ENCODE results near the gene UTS2B.

Gene UTS2B

DNA sequence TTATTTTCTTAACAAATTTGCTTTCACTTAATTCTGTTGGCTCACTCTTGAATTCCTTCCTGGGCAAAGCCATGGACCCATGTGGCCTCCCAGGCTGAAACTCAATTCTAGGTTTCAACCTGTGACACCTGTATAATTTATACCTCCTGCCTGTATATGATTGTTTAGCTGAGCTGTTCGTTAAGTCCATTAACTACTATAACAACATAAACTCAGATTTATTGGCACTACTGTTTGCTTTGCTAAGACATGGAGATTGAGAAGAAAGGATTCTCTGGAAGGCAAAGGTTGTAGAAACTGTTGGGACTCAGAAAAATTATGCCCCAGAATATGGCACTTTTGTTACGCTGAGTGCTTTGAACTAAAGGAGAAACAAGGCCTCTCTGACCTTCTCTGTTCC lies 27.9 kb downstream of the UTS2B start:
- no peak for TF ChIP-seq JUND (IDR thresholded peaks at IDR 0.05; ENCODE audit: low read depth)

GRCh38 chr3:191301782-191302411 lies 28.4 kb downstream of the UTS2B start:
- DNase-seq (ENCODE audit: low read depth in 1 of 2, low spot score in 1 of 2), result no peak
- in situ Hi-C loops (cut with HindIII; ENCODE audit: low pct_unique_long_range_greater_than_20kb, low sequenced_read_pairs), result no loop called here
- TF ChIP-seq JUND (IDR thresholded peaks at IDR 0.05; ENCODE audit: low read depth), result no peak

More for the DNA sequence above, 27.9 kb downstream of the UTS2B start:
- in situ Hi-C loops (cut with HindIII; ENCODE audit: low pct_unique_long_range_greater_than_20kb, low sequenced_read_pairs), result no loop called here
- DNase-seq (ENCODE audit: low read depth in 1 of 2, low spot score in 1 of 2), result no peak

- TF ChIP-seq JUND (IDR thresholded peaks at IDR 0.05; ENCODE audit: low read depth), result no peak
- in situ Hi-C loops (cut with HindIII; ENCODE audit: low pct_unique_long_range_greater_than_20kb, low sequenced_read_pairs), result no loop called here
- DNase-seq (ENCODE audit: low read depth in 1 of 2, low spot score in 1 of 2), result no peak
Measured at GRCh38 chr3:191301017-191301416, 29.3 kb downstream of the UTS2B start.

DNA sequence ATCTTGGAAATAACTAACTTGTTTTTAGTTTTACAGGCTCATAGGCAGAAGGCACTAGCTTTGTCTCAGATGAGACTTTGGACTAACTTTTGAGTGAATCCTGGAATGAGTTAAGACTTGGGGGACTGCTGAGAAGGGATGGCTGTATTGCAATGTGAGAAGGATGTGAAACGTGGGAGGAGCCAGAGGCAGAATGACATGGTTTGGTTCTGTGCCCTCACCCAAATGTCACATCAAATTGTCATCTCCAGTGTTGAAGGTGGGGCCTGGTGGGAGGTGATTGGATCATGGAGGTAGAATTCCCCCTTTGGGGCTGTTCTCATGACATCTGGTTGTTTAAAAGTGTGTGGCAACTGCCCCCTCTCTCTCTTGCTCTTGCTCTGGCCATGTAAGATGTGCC lies 29.9 kb downstream of the UTS2B start:
- in situ Hi-C loops (cut with HindIII; ENCODE audit: low pct_unique_long_range_greater_than_20kb, low sequenced_read_pairs), result no loop called here
- no peak for DNase-seq (ENCODE audit: low read depth in 1 of 2, low spot score in 1 of 2)
- TF ChIP-seq JUND (IDR thresholded peaks at IDR 0.05; ENCODE audit: low read depth), result no peak

GRCh38 chr3:191298846-191299245 lies 31.5 kb downstream of the UTS2B start:
- no peak for DNase-seq (ENCODE audit: low read depth in 1 of 2, low spot score in 1 of 2)
- in situ Hi-C loops (cut with HindIII; ENCODE audit: low pct_unique_long_range_greater_than_20kb, low sequenced_read_pairs), result no loop called here
- TF ChIP-seq JUND (IDR thresholded peaks at IDR 0.05; ENCODE audit: low read depth), result no peak

GRCh38 chr3:191296041-191296541 lies 34.2 kb downstream of the UTS2B start:
- in situ Hi-C loops (cut with HindIII; ENCODE audit: low pct_unique_long_range_greater_than_20kb, low sequenced_read_pairs), result no loop called here
- DNase-seq (ENCODE audit: low read depth in 1 of 2, low spot score in 1 of 2), result no peak
- TF ChIP-seq JUND (IDR thresholded peaks at IDR 0.05; ENCODE audit: low read depth), result no peak

DNA sequence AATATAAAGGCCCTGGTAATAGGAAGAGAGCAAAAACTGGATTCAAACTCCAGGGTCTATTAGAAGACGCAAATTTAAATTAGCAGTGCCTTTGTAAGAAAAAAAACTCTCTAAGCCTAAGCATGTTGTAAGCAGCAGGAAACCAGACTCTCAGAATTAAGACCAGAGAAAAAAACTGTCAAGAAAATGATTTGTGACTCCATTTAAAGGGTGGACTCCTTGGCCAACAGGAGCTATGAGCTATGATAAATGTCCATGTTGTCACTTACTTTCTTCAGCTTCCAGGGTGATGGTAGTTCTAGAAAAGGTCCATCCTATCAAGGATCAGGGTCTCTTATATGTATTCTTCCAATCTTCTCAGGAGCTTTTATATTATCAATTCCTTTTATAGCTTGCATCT lies 36.0 kb downstream of the UTS2B start:
- in situ Hi-C loops (cut with HindIII; ENCODE audit: low pct_unique_long_range_greater_than_20kb, low sequenced_read_pairs), result no loop called here
- no peak for TF ChIP-seq JUND (IDR thresholded peaks at IDR 0.05; ENCODE audit: low read depth)

DNA sequence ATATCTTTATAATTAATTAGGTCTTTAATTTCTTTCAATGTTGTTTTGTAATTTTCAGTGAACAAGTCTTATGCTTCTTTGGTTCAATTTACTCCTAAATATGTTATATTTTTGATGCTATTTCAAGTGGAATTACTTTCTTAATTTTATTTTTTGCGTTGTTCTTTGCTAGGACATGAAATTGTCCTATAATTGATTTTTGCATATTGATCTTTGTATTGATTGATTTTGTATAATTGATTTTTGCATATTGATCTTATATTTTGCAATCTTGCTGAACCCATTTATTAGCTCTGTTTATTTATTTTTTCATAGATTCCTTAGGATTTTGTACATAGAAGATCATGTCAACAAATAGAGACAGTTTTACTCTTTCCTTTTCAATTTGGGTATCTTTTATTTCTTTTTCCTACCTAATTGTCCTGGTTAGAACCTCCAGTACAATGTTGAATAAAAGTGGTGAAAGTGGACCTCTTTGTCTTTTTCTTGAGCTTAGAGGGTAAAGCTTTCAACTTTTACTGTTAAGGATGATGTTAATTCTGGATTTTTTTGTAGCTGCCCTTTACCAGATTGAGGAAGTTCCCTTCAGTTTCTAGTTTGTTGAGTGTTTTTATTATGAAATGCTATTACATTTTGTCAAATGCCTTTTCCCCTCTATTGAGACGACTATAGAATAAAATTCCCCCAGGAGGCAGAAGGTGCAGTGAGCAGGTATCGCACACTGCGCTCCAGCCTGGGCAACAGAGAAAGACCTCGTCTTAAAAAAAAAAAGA lies 37.9 kb downstream of the UTS2B start:
- no peak for DNase-seq (ENCODE audit: low read depth in 1 of 2, low spot score in 1 of 2)
- in situ Hi-C loops (cut with HindIII; ENCODE audit: low pct_unique_long_range_greater_than_20kb, low sequenced_read_pairs), result no loop called here
- TF ChIP-seq JUND (IDR thresholded peaks at IDR 0.05; ENCODE audit: low read depth), result no peak

More for the DNA sequence above, 36.0 kb downstream of the UTS2B start:
- DNase-seq (ENCODE audit: low read depth in 1 of 2, low spot score in 1 of 2), result no peak

- in situ Hi-C loops (cut with HindIII; ENCODE audit: low pct_unique_long_range_greater_than_20kb, low sequenced_read_pairs), result no loop called here
- DNase-seq (ENCODE audit: low read depth in 1 of 2, low spot score in 1 of 2), result no peak
- no peak for TF ChIP-seq JUND (IDR thresholded peaks at IDR 0.05; ENCODE audit: low read depth)
Measured at GRCh38 chr3:191290311-191291025, 39.9 kb downstream of the UTS2B start.

- in situ Hi-C loops (cut with HindIII; ENCODE audit: low pct_unique_long_range_greater_than_20kb, low sequenced_read_pairs), result no loop called here
- no peak for TF ChIP-seq JUND (IDR thresholded peaks at IDR 0.05; ENCODE audit: low read depth)
- no peak for DNase-seq (ENCODE audit: low read depth in 1 of 2, low spot score in 1 of 2)
Measured at GRCh38 chr3:191283400-191283799, 46.9 kb downstream of the UTS2B start.

- TF ChIP-seq JUND (IDR thresholded peaks at IDR 0.05; ENCODE audit: low read depth), result no peak
- DNase-seq (ENCODE audit: low read depth in 1 of 2, low spot score in 1 of 2), result no peak
- in situ Hi-C loops (cut with HindIII; ENCODE audit: low pct_unique_long_range_greater_than_20kb, low sequenced_read_pairs), result no loop called here
Measured at GRCh38 chr3:191282251-191283185, 47.8 kb downstream of the UTS2B start.

- no peak for DNase-seq (ENCODE audit: low read depth in 1 of 2, low spot score in 1 of 2)
- no peak for TF ChIP-seq JUND (IDR thresholded peaks at IDR 0.05; ENCODE audit: low read depth)
- in situ Hi-C loops (cut with HindIII; ENCODE audit: low pct_unique_long_range_greater_than_20kb, low sequenced_read_pairs), result no loop called here
Measured at GRCh38 chr3:191280882-191281281, 49.4 kb downstream of the UTS2B start.
